Activated T-cell treated with anti-CD3 and anti-CD28 coated beads, Interleukin-2, amount 50 U/mL, for 24 hours (primary cell): ENCODE results near the gene MED15.

Source experiments
- DNase-seq: peaks from one replicate; pipeline ENCODE4 v3.0.0-alpha.2; 2020
- H3K27ac Mint-ChIP-seq: 2 replicates; pipeline ENCODE4 v1.8.0; 2020; ENCODE audit warnings: mild to moderate bottlenecking, mixed read lengths
- H3K27me3 Mint-ChIP-seq: 2 replicates; pipeline ENCODE4 v1.8.0; 2020; ENCODE audit warnings: mixed read lengths
- H3K36me3 Mint-ChIP-seq: 2 replicates; pipeline ENCODE4 v1.8.0; 2020; ENCODE audit warnings: low read depth, mixed read lengths
- H3K4me1 Mint-ChIP-seq: 2 replicates; pipeline ENCODE4 v1.8.0; 2020; ENCODE audit warnings: low read depth, mixed read lengths
- H3K4me3 Mint-ChIP-seq: 2 replicates; pipeline ENCODE4 v1.8.0; 2020; ENCODE audit warnings: mild to moderate bottlenecking, moderate library complexity, mixed read lengths
- H3K9me3 Mint-ChIP-seq: 2 replicates; pipeline ENCODE4 v1.8.0; 2020; ENCODE audit warnings: mixed read lengths

The MED15 gene

DNA sequence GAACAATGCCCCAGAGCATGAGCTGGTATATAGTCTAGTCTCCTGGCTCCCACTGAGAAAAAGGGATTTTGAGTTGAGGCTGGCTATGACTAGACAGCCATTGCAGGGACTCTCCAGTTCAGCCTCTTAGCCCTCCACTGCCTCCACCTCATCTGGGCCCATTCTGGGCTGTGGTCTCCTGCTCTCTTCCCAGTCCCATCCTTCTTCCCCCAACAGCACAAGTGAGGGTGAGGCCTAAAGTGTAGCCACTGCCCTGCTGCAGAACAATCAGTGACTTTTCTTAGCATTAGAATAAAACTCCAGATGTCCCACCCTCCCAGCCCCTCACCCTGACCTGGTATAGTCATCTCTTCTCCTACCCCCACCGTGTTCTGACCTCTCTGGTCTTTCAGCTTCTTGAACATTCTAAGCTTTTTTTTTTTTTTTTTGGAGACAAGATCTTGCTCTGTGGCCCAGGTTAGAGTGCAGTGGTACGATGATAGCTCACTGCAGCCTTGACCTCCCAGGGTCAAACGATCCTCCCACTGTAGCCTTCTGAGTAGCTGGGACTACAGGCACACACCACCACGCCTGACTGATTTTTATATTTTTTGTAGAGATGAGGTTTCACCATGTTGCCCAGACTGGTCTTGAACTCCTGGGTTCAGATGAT, 4.3 kb downstream of the MED15 start:
- Mint-ChIP-seq H3K4me3 (peak overlapping the region; percentile 0), H3K4me1 (peaks cover 79% of the 10 kb centered on the region), H3K36me3 (peaks cover 73% of the 10 kb centered on the region), H3K27ac (peak overlapping the region; percentile 44), H3K9me3 (no peaks in the 10 kb centered on the region), H3K27me3 (no peaks in the 10 kb centered on the region)
- no peak for DNase-seq

DNA sequence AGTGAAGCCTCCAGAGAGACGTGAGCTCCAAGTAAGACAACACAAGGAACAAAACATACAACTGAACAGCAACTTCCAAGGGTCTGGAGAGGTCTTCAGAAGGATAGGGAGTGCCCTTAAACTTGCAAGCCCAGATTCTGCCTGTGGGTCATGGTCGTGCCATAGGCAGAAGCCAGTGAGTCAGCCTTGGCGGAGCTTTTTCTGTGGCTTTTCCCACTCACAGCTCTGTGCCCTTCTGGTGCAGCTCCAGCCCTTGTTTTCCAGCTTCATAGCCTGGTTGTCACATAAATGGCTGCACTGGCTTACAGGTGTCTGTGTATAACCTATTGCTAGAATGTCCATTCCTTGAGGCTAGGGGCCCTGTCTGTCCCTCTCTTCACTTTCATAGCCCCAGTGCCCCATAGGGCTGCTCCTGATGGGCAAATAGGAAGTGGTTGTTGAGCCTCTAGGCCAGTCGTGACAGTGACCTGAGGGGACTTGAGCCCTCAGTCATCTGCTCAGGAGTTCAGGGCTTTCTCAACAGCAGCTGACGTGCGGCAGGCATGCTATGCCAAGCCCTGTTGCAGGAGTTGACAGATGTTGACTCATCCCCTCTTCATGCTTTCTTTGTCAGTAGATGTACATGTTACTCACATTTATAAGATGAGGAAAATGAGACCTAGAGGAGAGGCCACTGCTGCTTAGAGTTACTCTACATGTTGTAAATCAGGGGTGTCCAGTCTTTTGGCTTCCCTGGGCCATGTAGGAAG, 7.4 kb downstream of the MED15 start:
- H3K9me3 Mint-ChIP-seq = no peaks in the 10 kb centered on the region
- H3K4me3 Mint-ChIP-seq = no peak overlapping the region
- H3K4me1 Mint-ChIP-seq = peaks cover 84% of the 10 kb centered on the region
- no peak for DNase-seq
- peak overlapping the region; percentile 73 for H3K27ac Mint-ChIP-seq
- no peaks in the 10 kb centered on the region for H3K27me3 Mint-ChIP-seq
- H3K36me3 Mint-ChIP-seq = peaks cover 78% of the 10 kb centered on the region

DNA sequence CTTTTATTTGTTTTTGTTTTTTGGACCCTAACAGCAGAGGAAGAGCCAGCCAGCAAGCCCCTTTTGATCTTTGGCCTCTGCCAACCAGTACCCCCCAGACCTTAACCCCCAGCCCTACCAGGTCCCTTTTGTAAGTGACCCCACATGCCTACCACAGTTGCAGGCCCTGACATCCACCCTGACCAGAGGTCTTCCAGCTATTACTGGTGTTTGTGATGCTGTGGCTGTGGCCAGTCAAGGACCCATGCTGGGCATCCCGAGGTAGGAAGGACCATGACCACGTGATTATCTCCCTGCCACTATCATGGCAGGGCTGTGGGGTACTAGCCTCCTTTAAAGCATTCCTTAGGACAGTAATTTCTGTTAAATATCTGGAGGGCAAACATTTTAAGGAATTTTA, 9.0 kb downstream of the MED15 start:
- Mint-ChIP-seq H3K36me3 (peaks cover 78% of the 10 kb centered on the region), H3K27me3 (no peaks in the 10 kb centered on the region), H3K4me3 (no peak overlapping the region), H3K4me1 (peaks cover 79% of the 10 kb centered on the region), H3K9me3 (no peaks in the 10 kb centered on the region), H3K27ac (peak overlapping the region; percentile 59)
- no peak for DNase-seq

DNA sequence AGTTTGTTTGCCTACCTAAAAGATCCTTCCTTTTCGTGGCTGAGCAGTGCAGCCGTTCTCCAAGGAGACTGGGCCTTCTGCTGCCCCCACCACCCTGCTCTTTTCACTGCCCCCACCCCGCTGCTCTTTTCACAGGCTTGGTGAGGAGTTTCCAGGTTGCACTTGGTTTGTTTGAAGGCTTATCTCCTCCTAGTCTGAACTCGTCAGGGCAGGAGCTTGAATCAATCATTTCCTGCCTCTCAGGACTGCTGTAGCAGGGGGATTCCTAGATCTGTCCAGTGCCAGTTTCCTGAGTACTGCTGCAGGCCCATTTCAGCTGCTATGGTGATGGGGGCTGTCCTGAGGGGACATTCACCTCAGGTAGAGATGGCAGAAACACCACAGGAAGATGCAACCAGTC, 10.0 kb downstream of the MED15 start:
- peaks cover 79% of the 10 kb centered on the region for H3K36me3 Mint-ChIP-seq
- peak overlapping the region; percentile 88 for H3K27ac Mint-ChIP-seq
- H3K9me3 Mint-ChIP-seq = no peaks in the 10 kb centered on the region
- no peak for DNase-seq
- peaks cover 77% of the 10 kb centered on the region for H3K4me1 Mint-ChIP-seq
- no peaks in the 10 kb centered on the region for H3K27me3 Mint-ChIP-seq
- no peak overlapping the region for H3K4me3 Mint-ChIP-seq

DNA sequence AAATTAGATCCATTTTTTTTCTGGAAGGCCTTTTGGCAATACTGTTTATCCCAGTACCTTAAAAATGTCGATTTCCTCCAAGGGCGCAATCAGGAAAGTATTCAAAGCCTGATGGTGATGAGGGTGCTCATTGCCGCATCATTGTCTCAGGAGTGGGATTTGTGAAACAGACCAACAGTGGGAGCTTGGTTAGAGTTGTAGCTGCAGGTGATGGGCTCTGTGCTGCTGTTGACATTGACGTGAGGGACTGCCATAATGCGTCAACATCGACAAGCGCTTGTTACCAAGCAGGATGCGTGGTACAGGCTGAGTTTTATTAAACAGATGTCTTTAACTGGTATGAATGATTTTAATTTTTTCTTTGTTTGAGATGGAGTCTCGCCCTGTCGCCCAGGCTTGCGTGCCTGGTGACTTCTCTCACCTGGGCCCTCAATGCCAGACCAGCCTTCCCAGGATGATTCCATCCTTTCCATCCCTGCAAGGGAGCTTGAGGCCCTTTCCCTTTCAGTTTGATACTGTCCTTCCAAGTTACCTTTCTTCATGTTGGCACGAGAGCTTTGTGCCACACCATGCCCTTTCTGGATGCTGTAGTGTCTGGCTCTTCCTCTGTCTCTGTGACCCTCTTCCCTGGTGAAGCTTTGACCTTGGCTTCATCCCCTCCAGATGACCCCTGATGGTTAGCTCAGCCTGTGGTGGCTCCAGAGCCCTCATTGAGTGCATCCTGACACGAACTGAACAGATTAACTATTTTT, 10.6 kb downstream of the MED15 start:
- no peaks in the 10 kb centered on the region for H3K9me3 Mint-ChIP-seq
- peak overlapping the region; percentile 88 for H3K27ac Mint-ChIP-seq
- H3K4me3 Mint-ChIP-seq = no peak overlapping the region
- H3K4me1 Mint-ChIP-seq = peaks cover 82% of the 10 kb centered on the region
- H3K27me3 Mint-ChIP-seq = no peaks in the 10 kb centered on the region
- H3K36me3 Mint-ChIP-seq = peaks cover 83% of the 10 kb centered on the region
- DNase-seq = no peak

DNA sequence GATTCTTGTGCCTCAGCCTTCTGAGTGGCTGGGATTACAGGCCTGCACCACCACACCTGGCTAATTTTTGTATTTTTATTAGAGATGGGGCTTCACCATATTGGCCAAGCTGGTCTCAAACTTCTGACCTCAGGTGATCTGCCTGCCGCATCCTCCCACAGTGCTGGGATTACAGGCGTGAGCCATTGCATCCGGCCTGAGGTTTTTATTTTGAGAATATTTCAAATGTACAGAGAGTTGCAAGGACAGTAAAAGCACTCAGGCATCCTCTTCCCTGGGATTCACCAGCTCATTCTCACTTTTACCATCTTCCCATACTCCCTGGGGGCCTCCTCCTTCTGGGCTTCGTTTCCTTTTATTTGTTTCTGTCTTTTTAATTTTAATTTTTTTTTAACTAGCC, 12.1 kb downstream of the MED15 start:
- Mint-ChIP-seq H3K4me3 (no peak overlapping the region), H3K36me3 (peaks cover 84% of the 10 kb centered on the region), H3K27ac (peak overlapping the region; percentile 91), H3K9me3 (no peaks in the 10 kb centered on the region), H3K4me1 (peaks cover 86% of the 10 kb centered on the region), H3K27me3 (no peaks in the 10 kb centered on the region)
- no peak for DNase-seq

DNA sequence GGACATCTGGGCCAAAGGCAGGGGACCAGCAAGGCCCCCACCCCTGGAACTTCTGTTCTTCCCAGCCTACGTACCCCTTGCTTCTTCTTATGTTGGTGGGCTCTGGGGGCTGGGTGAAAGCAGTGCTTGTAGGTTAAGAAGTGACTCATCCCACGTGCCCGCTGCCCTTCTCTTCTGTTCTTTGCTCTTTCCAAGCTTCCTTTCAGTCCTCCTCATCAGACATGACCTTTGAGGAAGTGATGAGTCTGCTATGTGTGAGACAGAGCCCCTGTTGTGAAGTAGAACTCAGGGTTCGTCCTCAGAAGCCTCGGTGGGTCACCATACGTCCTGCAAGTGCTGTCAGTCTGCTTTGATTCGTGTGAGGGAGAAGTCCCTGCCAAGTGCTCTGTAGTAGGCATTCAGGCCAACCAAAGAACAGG, 12.7 kb downstream of the MED15 start:
- no peaks in the 10 kb centered on the region for H3K27me3 Mint-ChIP-seq
- no peak overlapping the region for H3K4me3 Mint-ChIP-seq
- H3K9me3 Mint-ChIP-seq = no peaks in the 10 kb centered on the region
- peaks cover 84% of the 10 kb centered on the region for H3K4me1 Mint-ChIP-seq
- peak; percentile 46 for DNase-seq
- H3K36me3 Mint-ChIP-seq = peaks cover 81% of the 10 kb centered on the region
- H3K27ac Mint-ChIP-seq = peak overlapping the region; percentile 91

DNA sequence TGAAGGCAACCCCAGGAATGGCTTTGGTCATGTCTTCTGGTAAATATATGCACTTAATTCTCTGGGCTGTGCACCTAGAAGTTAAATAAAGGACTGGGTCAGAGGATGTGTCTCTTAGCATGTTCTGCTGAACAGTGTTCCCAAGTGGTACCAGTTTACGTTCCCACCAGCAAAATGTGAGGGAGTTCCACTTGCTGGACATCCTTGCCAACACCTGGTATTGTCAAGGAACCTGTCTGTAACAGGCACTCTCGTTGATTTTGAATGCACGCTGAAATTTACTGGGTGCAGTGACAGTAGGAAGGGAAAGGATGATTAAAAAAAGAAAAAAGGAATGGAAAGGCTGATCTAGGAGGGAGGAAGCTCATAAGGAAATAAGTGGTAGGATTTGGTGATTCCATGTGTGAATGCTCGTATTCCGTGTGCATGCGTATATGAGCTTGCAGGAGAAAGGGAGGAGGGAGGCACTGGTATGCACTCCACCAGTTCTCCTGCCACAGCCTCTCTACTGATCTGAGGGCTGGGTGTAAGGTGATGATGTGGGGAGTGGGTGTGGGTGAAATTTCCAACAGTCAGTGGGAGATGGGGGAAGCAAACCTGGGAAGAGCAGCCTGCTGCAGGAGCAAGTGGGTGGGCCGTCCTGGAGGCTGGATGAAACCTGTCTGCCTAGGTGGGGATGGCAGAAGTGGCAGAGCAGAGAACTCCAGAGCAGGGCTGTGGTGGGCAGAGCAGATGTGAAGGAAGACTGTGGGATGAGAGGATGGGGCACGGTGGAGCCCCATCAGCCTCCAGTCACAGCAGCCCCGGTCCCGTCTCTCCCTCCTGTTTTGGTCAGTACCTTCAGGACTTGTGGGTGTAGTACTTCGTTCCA, 15.0 kb downstream of the MED15 start:
- Mint-ChIP-seq H3K4me1 (peaks cover 79% of the 10 kb centered on the region), H3K36me3 (peaks cover 77% of the 10 kb centered on the region), H3K9me3 (no peaks in the 10 kb centered on the region), H3K4me3 (peak overlapping the region; percentile 32), H3K27ac (peak overlapping the region; percentile 83), H3K27me3 (no peaks in the 10 kb centered on the region)
- DNase-seq = no peak

DNA sequence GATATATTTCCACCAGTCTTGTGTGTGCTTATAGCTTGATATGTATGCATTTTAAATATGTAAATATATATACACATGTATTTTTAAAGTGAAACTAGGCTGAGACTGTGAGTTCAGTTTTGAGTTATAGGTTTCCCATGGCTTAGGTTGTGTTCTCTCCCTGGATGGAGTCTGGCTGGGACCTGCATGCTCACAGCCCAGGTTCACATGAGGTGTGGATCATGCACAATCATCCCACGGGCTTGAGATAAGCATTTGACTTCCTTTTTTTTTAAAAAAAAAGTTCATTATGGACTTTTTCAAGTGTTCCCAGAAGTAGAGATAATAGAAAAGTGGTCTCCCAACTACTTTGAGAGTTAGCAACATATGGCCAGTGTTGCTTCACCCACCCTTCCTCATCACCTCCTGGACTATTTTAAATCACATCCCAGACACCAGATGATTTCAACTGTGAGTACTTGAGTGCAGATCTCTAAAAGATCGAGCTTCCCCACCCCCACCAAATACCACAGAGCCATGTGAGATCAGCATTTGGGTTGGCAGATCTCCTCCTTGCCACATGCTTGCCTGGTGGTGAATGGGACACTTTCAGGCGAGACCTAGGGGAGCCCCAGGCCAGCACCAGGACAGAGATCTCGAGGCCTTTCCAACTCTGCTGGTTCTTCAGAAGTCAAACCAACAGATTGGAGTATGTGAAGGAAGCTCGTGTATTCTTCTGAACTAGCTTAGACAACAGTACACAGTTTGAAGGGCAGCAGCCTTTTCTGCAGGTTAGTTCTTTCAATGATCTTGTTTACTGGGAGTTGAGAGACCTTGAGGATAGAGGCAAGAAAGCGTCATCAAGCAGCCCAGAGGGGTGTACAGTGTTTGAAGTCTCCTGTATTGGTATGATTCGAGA, 15.9 kb downstream of the MED15 start:
- H3K9me3 Mint-ChIP-seq = no peaks in the 10 kb centered on the region
- H3K4me3 Mint-ChIP-seq = peak overlapping the region; percentile 37
- H3K36me3 Mint-ChIP-seq = peaks cover 79% of the 10 kb centered on the region
- DNase-seq = no peak
- H3K4me1 Mint-ChIP-seq = peaks cover 75% of the 10 kb centered on the region
- no peaks in the 10 kb centered on the region for H3K27me3 Mint-ChIP-seq
- H3K27ac Mint-ChIP-seq = peak overlapping the region; percentile 91

DNA sequence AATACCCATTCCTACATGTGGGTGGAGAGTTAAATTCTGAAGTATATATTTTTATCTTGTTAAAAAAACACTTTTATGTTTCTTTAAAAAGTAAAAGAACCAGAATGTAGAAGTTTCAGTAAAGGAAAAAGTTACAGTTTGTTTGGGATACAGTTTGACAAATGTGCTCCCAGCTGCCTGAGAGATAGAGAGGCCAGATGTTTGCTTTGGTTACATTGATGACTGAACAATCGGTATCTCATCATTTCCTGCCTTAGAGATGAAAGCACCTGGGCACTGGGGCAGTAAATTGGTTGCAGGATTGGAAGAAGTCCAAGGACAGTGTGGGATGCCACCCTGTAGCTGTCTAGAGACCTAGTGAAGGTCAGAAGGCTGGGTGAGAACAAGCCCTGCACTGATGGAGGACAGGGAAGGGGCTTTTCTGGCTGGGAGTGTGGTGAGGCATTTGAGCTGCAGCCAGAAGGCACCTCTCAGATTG, 16.6 kb downstream of the MED15 start:
- H3K27me3 Mint-ChIP-seq = no peaks in the 10 kb centered on the region
- no peaks in the 10 kb centered on the region for H3K9me3 Mint-ChIP-seq
- peaks cover 79% of the 10 kb centered on the region for H3K36me3 Mint-ChIP-seq
- peak overlapping the region; percentile 28 for H3K4me3 Mint-ChIP-seq
- H3K27ac Mint-ChIP-seq = peak overlapping the region; percentile 91
- no peak for DNase-seq
- peaks cover 72% of the 10 kb centered on the region for H3K4me1 Mint-ChIP-seq

DNA sequence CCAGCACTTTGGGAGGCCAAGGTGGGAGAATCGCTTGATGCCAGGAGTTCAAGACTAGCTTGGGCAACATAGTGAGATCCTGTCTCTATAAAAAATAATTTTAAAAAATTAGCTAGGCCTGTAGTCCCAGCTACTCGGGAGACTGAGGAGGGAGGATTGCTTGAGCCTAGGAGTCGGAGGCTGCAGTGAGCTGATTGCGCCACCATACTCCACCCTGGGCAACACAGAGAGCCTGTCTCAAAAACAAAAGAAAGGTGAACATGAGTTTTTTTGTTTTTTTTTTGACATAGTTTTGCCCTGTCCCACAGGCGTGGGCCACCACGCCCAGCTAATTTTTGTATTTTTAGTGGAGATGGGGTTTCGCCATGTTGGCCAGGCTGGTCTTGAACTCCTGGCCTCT, 17.6 kb downstream of the MED15 start:
- Mint-ChIP-seq H3K27me3 (no peaks in the 10 kb centered on the region), H3K4me3 (no peak overlapping the region), H3K9me3 (no peaks in the 10 kb centered on the region), H3K4me1 (peaks cover 64% of the 10 kb centered on the region), H3K27ac (peak overlapping the region; percentile 68), H3K36me3 (peaks cover 71% of the 10 kb centered on the region)
- no peak for DNase-seq

DNA sequence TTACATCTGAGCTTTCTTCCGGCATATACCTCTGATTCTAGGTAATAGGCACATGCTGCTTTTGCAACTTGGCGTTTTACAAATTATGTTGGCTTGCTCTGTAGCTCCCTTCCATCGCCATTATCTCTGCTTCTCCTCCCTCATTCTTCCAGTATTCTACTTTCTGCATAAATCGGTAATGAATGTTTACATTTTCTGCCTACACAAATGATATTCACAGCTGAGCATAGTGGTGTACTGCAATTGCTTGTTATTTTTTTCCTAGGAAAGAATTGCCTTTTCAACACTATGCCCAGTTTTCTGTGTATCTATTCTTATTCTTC, 18.9 kb downstream of the MED15 start:
- no peak overlapping the region for H3K27ac Mint-ChIP-seq
- no peaks in the 10 kb centered on the region for H3K27me3 Mint-ChIP-seq
- H3K36me3 Mint-ChIP-seq = peaks cover 72% of the 10 kb centered on the region
- H3K4me1 Mint-ChIP-seq = peaks cover 68% of the 10 kb centered on the region
- H3K4me3 Mint-ChIP-seq = no peak overlapping the region
- no peak for DNase-seq
- H3K9me3 Mint-ChIP-seq = no peaks in the 10 kb centered on the region

DNA sequence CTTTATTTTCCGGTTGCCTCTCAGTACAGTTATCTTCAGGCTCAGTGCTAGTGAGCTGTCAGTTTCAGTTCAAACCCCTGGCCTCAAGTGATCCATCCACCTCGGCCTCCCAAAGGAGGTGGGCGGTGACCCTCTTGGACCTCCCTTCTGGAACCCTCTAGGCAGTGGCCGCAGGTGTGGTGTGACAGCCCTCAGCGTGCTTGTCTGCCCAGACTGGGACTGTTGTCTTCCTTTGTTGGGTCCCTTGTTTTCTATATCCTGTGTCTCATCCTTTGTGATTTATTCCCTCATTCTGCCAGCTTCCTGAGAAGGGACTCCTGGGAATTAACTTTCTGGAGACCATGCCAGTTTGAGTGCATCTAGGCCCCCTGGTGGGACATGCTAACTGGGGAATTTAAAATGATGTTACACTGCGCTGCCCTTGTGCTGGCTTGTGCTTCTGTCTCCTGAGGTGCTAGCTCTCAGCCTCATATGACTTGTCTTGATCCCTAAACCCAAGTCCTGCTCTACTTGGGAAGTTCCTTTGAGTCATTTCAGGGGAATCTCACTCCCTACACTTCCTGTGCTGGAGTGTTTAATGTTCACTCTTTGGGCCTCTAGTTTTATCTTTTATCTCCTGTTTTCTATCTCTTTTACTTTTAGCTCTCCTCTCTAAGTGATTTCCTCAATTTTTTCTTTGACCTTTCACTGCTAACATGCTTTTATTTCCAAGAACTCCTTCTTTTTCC, 19.4 kb downstream of the MED15 start:
- H3K4me3 Mint-ChIP-seq = no peak overlapping the region
- H3K9me3 Mint-ChIP-seq = no peaks in the 10 kb centered on the region
- H3K27me3 Mint-ChIP-seq = no peaks in the 10 kb centered on the region
- H3K4me1 Mint-ChIP-seq = peaks cover 72% of the 10 kb centered on the region
- DNase-seq = no peak
- H3K36me3 Mint-ChIP-seq = peaks cover 75% of the 10 kb centered on the region
- peak overlapping the region; percentile 72 for H3K27ac Mint-ChIP-seq
